SU-DHL-6 (cell line): ENCODE measurements around the gene MYCBP.

ENCODE experiments used
- H2AFZ ChIP-seq: fragments of 200-600 bp; sonication (generic); 2 replicates; pipeline ENCODE4 v1.6.1; 2014; ENCODE audit warnings: low read depth, mild to moderate bottlenecking, moderate library complexity, mixed read lengths, antibody characterized with exemption, low read length; ENCODE audit not compliant: severe bottlenecking
- H3F3A ChIP-seq: fragments of 200-600 bp; shearing (Covaris generic); 2 replicates; pipeline ENCODE4 v1.6.0; 2016; ENCODE audit warnings: antibody characterized with exemption, mild to moderate bottlenecking; ENCODE audit not compliant: insufficient read depth
- H3K27ac ChIP-seq: fragments of 200-600 bp; sonication (generic); 2 replicates; pipeline ENCODE4 v1.5.1; 2016; ENCODE audit warnings: low read depth, mild to moderate bottlenecking, low read length, moderate library complexity, mixed read lengths
- H3K27me3 ChIP-seq: fragments of 200-600 bp; sonication (generic), shearing (Covaris generic); 2 replicates; pipeline ENCODE4 v1.6.0; 2014; ENCODE audit warnings: mild to moderate bottlenecking, low read length
- H3K36me3 ChIP-seq: fragments of 200-600 bp; sonication (generic); 2 replicates; pipeline ENCODE4 v1.6.1; 2014; ENCODE audit warnings: mild to moderate bottlenecking, low read length, mixed read lengths
- H3K4me2 ChIP-seq: fragments of 300-600, 200-600 bp; shearing (Covaris generic), sonication (generic); 2 replicates; pipeline ENCODE4 v1.6.0; 2014; ENCODE audit warnings: low read length, low read depth, mild to moderate bottlenecking; ENCODE audit not compliant: poor library complexity, severe bottlenecking
- H3K4me3 ChIP-seq: fragments of 200-600 bp; sonication (generic); 2 replicates; pipeline ENCODE4 v1.5.1; 2014; ENCODE audit warnings: antibody characterized with exemption, low read length, mild to moderate bottlenecking, mixed read lengths; ENCODE audit not compliant: insufficient read depth, poor library complexity, severe bottlenecking
- H3K79me2 ChIP-seq: fragments of 200-600 bp; sonication (generic); 2 replicates; pipeline ENCODE4 v1.6.1; 2014; ENCODE audit warnings: mild to moderate bottlenecking, low read length, moderate library complexity; ENCODE audit not compliant: insufficient read depth
- H3K9ac ChIP-seq: fragments of 200-600 bp; sonication (generic); 2 replicates; pipeline ENCODE4 v1.7.0; 2014; ENCODE audit warnings: mild to moderate bottlenecking, low read length
- H3K9me2 ChIP-seq: fragments of 200-600 bp; sonication (generic); replicated peaks from 2 replicates; pipeline ENCODE4 v1.6.1; 2014; ENCODE audit warnings: low read length; ENCODE audit not compliant: insufficient read depth
- H3K9me3 ChIP-seq: fragments of 200-600 bp; sonication (generic); 2 replicates; pipeline ENCODE4 v1.6.1; 2014; ENCODE audit warnings: low read length, mixed read lengths; ENCODE audit not compliant: insufficient read depth
- H4K20me1 ChIP-seq: fragments of 200-600 bp; sonication (generic); 2 replicates; pipeline ENCODE4 v1.6.1; 2014; ENCODE audit warnings: low read depth, mild to moderate bottlenecking, antibody characterized with exemption, low read length, moderate library complexity, mixed read lengths
- CTCF ChIP-seq: fragments of 200-600 bp; sonication (generic); IDR thresholded peaks from one replicate; pipeline ENCODE4 v1.5.1; 2017; ENCODE audit warnings: antibody characterized with exemption, mild to moderate bottlenecking, low read length, moderate library complexity; ENCODE audit not compliant: insufficient read depth, poor library complexity, severe bottlenecking
- EZH2phosphoT487 ChIP-seq: fragments of 200-600 bp; sonication (generic), shearing (Covaris generic); conservative IDR thresholded peaks from 2 replicates; pipeline ENCODE4 v1.6.1; 2018; ENCODE audit warnings: mild to moderate bottlenecking, antibody characterized with exemption, low read length, moderate library complexity, mixed read lengths

The MYCBP gene

GRCh38 chr1:38908821-38909220 is 35.7 kb upstream of the MYCBP start:
- Histone ChIP-seq H3K4me3 (no peak overlapping the region), H3K9me3 (no peaks in the 10 kb centered on the region), H3K27ac (no peak overlapping the region), H3F3A (no peaks in the 10 kb centered on the region), H3K36me3 (no peaks in the 10 kb centered on the region), H3K79me2 (no peaks in the 10 kb centered on the region), H3K27me3 (no peaks in the 10 kb centered on the region), H4K20me1 (no peaks in the 10 kb centered on the region), H3K9me2 (no peaks in the 10 kb centered on the region), H3K9ac (no peak overlapping the region), H2AFZ (no peak overlapping the region), H3K4me2 (no peak overlapping the region)
- no peak for TF ChIP-seq CTCF
- TF ChIP-seq EZH2phosphoT487: no peak

GRCh38 chr1:38905985-38906384 is 32.8 kb upstream of the MYCBP start:
- Histone ChIP-seq H3K4me2 (no peak overlapping the region), H3K27me3 (no peaks in the 10 kb centered on the region), H3K36me3 (no peaks in the 10 kb centered on the region), H2AFZ (no peak overlapping the region), H3K9ac (no peak overlapping the region), H3K79me2 (no peaks in the 10 kb centered on the region), H3K4me3 (no peak overlapping the region), H4K20me1 (no peaks in the 10 kb centered on the region), H3F3A (no peaks in the 10 kb centered on the region), H3K9me3 (no peaks in the 10 kb centered on the region), H3K27ac (no peak overlapping the region), H3K9me2 (no peaks in the 10 kb centered on the region)
- TF ChIP-seq CTCF: no peak

DNA sequence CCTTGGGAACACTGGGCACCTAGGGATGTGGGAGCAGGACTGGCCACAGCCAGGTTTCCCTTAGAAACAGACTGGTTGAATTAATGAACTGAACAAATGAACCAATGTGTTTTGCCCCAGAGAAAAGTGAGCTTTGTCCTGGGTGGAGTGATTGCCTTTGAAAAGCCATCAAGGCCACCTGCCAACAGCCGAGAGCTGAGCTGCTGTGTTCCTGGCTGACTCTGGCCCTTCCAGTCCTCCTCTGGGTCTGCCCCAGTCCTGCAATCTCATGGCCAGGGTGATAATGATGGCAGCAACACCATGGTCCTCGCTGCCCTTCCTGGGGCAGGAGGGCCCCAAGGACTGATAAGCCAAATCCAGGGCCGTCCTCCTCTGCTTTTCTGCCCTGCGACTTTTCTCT is 26.4 kb upstream of the MYCBP start:
- Histone ChIP-seq H4K20me1 (no peaks in the 10 kb centered on the region), H3K4me2 (no peak overlapping the region), H3K79me2 (no peaks in the 10 kb centered on the region), H3K9ac (no peak overlapping the region), H3K27ac (no peak overlapping the region), H3F3A (no peaks in the 10 kb centered on the region), H3K27me3 (no peaks in the 10 kb centered on the region), H3K9me2 (no peaks in the 10 kb centered on the region), H3K9me3 (no peaks in the 10 kb centered on the region), H2AFZ (no peak overlapping the region), H3K36me3 (no peaks in the 10 kb centered on the region), H3K4me3 (no peak overlapping the region)
- TF ChIP-seq CTCF: no peak
